ENCODE data around the gene MRPS2.
"Not testable (repeated sequence)": the region's sequence is repeated elsewhere in the genome, so short reads cannot be mapped to it uniquely, and the experiment has no call there.

The MRPS2 gene

DNA sequence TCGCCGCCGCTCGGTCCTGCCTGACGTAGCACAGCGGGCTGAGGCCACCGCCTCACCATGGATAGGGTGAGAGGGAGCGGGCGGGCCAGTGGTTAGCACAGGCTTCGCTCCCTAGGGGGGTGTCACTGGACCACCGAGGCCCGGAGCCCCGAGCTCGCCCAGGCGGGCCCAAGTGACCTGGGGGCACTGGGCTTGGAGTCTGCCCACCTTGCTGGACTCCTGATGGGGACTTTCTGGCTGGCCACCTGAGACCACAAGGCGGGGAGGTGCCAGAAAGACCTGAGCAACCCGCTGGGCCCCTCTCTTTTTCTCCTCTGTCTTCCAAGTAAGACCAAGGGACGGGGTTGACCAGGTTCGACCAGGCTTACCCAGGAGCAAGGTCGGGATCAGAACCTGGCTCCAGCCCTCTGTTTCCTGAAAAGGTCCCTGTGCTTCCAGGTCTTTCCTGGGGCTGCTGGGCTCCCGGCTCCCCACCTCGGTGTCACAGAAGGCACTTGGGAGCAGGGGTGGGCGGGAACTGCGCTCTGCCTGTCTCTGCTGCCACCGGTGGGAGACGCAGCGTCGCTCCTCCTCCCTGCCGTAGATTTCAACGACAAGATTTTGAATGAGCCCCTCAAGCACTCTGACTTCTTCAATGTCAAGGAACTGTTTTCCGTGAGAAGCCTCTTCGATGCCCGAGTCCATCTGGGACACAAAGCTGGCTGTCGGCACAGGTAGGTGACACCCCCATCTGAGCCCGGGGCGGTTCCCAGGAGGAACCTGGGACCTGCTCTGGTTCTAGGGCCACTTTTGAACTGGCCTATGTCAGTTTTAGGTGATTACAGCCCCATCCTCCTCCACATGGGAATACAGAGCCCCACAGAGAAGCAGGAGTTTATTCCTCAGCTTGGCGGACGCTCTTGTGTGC, 1.0 kb downstream of the MRPS2 start:
- no peak for DNase-seq

DNA sequence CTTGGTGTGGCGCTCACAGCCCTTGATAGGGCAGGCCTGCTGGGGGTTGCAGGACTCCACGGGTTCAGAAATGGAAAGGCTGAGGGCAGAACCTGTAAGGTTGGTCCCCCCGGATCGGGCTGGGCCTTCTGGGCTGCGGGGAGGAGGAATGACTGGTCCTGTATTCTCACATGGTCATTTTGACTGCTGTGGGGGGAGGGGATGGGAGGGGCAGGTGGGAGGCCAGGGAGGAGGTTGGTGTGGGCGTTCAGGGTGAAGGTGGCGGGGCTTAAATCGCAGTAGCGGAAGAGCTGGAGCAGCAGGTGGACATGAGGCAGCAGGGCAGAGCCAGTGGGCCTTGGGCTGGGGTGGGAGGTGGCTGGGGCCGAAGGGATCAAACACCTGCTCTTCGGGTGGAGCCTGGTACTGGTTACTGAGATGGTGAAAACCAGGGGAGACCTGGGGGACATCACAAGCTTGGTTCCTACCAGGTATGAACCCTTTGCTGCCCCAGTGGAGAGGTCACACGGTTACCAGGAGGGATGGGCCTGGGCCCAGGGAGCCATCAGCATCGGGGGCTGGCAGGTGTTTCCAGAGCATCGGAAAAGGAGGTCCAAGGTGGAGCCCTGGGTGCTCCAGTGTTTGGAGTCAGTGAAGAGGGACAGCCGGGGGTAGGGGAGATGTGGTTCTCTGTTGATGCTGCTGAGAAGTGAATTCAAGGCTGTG, 1.8 kb downstream of the MRPS2 start:
- no peak for DNase-seq

DNA sequence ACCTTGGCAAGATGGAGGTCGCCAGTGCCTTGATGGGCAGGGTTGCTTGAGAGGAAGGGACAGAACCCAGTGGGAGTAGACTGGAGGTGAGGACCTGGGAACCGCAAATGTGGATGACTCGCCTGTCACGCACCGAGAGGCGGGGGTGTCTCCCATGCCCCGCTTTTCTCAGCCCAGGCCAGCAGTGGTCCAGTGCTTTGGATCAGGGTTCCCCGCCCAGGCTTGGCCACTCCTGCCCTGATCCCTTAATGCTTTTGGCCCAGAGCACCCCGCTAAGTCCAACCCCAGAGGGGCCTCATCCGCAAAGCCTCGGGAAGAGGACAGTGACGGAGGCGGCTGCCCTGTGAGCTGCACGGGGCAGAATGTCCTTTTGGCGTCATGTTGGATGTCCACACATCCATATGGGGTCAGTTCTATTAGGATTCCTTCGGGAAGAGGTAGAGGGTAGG, 2.4 kb downstream of the MRPS2 start:
- DNase-seq, result no peak

DNA sequence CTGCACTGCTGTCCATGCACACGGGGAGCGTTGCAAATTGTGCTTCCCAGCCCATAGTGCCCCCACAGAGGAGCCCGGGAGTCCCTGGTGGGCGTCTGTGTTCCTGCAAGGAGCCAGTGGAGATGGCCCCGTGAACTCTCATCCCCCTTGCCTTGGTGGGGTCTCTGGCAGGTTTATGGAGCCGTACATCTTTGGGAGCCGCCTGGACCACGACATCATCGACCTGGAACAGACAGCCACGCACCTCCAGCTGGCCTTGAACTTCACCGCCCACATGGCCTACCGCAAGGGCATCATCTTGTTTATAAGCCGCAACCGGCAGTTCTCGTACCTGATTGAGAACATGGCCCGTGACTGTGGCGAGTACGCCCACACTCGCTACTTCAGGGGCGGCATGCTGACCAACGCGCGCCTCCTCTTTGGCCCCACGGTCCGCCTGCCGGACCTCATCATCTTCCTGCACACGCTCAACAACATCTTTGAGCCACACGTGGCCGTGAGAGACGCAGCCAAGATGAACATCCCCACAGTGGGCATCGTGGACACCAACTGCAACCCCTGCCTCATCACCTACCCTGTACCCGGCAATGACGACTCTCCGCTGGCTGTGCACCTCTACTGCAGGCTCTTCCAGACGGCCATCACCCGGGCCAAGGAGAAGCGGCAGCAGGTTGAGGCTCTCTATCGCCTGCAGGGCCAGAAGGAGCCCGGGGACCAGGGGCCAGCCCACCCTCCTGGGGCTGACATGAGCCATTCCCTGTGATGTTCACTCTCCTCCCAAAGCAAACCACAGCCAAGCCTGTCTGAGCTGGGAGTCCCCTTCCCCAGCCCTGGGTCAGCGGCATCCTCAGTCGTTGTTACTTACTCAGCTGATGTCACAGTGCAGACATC, 3.1 kb downstream of the MRPS2 start:
- DNase-seq, result no peak

DNA sequence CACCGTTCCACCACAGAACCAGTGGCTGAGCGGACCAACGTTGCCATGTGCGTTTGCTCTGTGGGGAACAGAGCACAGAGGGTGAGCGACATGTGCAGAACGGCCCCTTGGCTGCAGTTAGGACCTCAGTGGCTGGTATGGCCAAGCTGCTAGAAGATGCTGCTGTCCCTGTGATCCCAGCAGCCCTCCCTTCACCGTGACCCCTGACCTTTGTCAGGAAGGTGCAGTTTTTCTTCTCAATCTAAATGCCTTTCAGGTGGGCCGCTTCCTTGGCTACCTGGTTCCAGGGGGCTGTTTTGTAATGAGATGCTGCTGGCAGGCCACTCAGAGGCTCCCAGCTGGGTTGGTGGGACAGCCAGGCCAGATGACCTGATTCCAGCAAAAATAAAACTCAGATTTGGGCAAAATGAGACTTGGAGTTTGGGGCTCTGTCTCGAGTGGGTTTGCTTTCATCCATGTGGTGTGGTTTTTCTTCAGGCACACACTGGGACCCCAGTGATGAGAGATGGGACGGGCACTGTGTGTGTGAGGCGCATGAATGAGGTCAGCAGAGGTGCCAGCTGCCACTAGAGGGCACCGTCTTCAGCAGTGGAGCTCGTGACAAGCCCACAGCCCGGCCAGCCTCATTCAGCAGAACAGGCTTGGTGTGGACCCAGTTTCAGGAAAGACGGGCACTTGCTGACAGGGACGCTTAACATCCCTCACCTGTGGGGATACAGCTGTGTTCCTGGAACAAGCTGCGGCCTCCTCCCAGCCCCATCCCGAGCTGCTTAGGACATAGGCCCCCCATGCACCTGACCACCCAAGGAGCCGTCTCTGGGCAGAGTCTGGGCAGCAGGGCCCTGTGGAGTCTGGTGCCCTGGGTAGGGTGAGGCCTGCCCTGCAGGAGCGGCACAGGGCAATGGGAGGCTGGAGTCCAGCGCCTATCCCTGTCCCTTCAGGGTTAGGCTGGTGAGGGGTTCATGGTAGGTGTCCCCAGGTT, 4.1 kb downstream of the MRPS2 start:
- DNase-seq, result peak; percentile 4 to 21

DNA sequence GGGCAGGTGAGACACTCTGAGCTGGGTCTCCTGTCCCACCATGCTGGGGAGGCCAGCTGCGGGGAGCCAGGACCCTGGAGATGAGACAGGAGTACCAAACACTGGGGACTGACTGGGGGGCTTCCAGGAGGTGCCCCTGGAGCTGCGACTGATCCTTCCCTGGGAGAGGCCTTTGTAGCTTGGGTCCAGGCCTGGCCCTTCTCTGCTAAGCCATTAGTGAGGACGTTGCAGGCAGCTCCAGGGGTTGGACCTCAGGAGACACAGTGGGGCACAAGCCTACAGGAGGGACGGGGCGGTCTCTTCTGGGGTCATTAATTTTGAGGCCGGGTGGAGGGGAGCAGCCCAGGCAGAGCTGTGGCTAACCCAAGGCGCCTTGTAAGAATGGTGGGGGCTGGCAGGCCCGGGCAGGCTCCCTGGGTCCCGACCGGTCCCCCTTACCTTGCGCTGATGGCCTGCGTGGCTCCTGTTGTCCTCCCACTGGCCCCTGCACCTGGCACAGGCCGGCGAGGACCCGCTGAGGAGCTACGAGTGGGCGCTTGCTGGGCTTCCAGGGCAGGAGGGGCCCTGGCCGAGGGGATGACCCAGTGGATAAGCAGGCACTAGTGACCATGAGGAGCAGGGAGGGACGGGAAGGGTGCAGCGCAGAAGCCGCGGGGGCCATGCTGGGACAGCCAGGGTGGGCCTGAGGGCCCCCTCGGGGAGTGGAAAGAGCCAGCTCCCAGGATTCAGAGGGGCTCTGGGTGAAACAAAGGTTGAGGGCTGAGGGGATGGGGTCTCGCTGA, 5.1 kb downstream of the MRPS2 start:
- no peak for DNase-seq

DNA sequence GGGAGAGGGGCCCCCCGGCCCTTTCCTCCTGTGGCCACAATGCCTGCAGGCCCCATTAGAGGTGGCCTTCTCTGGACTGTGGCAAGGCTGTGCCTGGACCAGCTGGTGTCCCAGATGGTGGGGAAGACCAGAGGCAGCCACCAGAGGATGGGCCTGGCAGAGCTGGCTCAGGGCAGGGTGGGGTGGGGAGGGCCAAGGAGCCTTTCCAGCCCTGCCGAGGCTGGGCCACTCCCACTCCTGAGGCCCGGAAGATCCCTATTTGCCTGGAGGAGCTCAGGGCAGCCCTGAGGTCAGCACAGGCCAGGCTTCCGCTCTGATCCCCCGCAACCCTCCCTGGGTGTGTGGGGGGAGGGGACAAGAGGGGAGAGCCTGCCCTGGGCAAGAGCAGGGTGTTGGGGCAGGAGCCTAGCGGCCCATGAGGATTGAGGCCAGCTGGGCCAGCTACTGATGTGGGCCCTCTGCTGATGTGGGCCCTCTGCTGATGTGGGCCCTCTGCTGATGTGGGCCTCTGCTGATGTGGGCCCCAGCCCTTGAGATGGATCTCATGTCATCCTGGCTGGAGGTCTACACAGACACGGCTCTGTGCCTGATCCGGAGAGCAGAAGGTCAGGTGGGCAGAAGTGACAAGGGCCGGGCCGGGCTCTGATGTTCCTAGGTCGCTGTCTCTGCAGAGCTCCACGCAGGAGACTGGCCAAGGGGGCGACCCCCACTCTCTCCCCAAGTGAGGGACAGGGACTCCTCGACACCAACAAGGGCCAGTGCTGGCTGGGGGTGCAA, 6.0 kb downstream of the MRPS2 start:
- no peak for DNase-seq

DNA sequence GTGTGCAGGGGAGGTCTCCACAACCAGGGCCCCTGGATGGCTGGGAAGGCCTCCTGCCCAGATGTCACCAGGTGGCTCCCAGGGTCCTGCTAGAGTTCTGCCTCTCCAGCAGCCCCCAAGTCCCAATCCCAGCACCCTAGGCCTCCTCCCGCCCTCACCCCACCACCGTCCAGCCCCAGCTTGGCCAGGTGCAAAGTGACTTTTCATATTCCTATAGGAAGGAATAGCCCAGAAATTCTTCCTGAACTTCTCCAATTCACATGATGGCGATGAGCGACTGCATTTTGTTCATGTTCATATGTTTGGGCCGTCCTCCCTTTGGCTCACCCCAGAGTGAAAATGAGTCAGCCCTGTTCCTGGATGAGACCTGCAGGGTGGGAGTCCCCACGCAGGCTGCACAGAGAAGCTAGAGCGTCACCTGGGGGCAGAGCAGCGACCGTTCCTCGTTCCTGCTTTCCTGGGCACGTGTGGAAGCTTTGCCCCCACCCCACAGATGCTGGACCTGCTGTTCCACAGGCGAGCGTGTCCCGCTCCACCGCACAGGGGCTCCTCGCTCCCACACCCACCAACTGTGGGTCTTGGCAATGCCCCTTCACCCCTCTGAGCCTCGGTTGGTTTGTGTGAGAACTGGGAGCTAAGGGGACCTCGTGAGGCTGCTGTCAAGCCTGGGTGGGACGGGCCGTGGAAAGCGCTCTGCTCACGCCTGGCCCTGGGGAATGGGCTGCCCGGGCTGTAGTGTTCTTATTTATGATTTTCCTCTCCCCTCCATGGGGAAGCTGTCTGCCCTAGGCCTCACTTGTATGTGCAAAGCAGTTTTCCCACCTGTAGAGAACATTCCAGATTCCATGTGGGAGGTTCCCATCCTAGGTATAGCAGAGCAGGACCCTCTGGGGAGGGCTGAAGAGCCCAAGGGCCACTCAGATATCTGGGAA, 6.9 kb downstream of the MRPS2 start:
- no peak for DNase-seq

DNA sequence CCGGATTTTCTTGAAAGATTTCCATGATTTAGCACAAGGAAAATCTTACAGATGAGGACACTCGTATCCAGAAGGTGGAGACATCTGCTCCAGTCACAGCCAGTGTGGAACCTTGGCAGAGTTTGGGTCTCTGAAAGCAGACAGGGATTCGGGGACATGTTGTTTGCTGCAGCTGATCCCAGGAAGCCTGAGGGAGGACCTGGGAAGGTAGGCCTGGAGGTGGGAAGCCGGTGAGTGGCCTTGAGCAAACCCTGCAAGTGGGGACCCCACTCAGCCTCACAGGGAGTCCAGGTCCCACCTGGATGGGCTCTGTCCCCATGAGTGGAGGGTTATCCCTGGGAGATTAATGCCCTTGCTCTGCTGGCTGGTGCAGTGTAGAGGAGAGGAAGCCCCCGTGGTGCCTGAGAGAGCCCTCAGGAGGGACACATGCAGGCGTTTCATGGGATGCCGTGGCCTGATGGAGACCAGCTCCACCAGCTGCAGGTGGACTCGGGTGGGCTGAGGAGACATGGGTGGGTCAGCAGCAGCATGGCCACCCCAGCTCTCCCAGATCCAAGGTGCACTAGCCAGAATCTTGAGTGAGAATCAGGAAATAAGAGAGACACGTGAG, 7.8 kb downstream of the MRPS2 start:
- DNase-seq, result no peak

DNA sequence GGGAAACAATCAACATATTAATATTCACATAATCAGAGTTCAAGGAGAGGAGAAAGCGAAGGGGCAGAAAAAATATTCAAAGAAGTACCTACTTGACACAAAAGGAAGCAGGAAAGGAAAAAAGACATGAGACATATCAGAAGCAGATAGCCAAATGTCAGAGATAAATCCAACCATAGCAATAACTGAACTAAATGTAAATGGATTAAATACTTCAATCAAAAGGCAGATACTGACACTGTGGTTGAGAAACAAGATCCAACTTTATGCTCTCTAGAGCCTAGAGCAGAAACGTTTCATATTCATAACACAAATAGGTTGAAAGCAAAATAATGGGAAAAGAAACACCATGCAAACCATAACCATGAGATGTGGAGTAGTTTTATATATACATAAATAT, 9.0 kb downstream of the MRPS2 start:
- no peak for DNase-seq

DNA sequence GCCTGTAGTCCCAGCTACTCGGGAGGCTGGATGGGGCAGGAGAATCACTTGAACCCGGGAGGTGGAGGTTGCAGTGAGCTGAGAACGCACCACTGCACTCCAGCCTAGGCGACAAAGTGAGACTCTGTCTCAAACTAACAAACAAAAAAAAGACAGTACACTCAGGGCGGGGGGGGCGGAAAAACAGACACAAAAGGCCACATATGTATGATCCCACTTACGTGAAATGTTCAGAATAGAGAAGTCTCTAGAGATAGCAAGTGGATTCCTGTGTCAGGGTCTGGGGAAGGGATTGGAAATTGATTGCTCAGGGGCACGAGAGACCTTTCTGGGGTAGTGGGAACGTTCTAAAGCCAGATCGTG, 11.7 kb downstream of the MRPS2 start:
- no peak for DNase-seq

DNA sequence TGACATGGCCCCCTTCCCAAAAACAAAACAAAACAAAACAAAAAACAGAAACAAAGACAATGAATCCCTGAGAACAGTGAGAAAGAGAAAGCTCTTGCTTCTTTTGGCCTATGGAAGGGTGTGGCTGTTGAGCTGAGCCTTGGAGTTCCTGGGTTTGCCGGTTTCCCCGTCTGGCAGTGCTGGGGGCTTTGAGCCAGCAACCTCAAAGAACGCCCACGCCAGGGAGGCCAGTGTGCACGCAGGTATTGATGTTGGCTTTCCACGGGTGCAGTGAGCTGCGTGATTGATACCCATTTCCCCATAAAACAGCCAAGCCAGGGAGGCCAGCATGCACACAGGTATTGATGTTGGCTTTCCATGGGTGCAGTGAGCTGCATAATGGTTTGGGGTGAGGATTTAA, 12.4 kb downstream of the MRPS2 start:
- no peak for DNase-seq

DNA sequence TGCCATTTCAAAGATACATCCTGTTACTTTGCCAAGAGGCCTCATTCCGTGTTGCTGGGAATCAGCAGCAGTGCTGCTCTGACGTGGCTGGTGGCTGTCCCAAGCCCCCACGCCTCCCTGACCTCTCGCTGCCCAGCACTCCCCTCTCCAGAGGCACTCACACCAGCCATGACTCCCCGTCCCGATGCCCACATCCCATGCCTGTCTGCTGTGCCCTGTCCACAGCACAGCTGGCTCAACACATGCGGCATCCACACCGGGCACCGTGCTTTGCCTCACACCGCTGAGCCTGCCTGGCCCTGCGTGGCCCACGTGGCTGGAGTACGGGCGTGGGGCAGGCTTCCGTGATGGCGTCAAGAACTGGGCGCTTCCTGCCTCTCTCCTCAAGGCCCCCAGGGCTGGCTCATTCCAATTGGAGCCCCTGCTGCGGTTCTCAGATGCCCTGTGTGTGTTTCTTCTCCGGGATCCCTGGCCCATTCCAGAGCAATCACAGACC, 12.9 kb downstream of the MRPS2 start:
- no peak for DNase-seq

DNA sequence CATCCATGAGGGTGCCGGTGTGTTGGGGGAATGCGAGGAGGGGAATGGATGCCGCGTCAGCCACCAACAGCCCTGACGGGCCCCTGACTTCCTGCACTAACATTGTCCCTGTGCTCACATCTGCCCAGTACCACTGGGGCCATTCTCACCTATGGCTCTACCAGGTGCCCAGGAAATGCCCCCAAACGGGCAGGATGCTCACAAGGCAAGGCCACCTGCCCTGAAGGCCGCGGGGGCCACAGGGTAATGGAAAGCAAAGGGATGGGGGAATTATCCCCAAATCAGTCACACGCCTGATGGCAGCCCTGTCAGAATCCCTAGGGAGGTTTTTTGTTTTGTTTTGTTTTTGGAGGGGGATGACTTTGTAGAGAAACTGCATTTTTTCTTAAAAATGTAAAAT, 13.4 kb downstream of the MRPS2 start:
- not testable (repeated sequence) for DNase-seq

DNA sequence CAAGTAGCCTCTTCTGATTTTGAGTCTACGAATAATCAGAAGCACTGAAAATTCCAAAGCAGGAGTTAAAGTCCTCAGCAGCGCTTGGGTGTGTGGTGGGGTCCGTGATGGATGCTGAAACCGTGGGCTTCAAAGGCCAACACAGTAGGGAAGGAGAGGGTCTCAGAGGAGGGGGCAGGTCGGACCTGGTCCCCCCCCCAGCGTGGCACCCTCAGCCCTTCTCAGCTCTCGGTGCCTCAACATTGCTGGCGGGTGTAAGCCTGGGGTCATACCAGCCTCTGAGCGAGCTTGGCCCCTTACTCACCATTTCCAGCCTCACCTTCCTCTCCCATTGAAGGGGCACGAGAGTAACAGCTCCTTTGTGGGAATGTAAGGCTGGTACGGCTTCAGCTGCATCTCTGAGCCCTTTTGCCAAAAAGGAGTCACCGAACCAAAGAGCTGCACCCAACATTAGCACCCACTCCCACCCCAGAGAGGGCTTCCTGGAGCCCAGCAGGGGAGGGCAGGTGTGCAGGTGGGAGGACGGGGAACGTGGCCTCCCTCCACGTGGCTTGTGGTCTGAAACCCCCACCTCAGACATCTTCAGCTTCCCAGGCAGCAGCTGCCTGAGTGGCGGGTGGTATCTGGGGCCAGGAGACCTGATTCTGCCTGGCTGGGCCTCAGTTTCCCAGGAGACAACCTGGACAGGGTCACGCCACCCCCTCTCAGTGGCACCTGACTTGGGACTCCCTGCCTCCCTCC, 14.0 kb downstream of the MRPS2 start:
- DNase-seq, result no peak

DNA sequence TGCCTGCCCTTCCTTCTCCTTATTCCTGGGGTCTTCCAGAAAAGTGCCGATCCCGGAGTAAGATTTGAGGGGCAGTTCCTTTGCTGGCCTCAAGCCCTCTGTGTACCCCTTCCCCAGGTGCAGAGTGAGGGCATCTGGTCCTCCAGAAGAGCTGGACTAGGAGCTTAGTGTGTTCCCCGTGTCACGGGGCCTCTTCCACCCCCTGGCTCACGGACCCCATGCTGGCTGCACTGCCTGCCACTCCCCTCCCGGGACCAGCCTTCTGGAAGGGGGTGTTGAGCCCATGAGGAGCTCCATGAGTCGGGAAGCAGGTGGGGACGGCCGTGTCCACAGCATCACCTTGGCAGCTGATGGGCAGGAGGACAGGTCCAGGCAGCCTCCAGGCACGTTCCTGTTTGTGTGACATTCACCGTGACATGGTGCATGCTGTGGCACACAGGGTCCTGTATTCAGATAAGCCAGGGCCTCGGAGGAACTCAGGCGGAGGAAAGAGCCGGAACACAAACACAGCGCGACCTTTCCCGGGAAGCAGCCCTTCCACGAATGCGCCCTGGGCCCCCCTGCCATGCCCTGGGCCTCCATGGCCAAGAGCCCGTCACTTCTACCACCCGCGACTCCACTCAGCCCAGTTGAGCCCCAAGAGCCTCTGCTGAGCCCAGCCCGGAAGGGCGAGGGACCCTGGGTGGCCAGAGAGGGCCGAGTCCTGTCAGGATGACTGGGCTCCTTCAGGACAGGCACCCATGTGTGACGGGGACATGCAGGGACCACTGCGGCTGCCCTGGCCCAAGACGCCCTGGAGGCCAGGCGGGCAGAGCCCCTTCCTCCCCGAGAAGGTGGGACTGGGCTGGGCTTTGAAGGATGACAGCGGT, 14.8 kb downstream of the MRPS2 start:
- no peak for DNase-seq

Measured in bone marrow (tissue), 2 donors.